ENCODE measurements around the gene PTCH1. TPM values are rescaled to one million over a fixed set of nuclear protein-coding genes. Genes with fewer than 3 reads are reported as not detected.

Gene PTCH1
- polyA plus RNA-seq, 1 of the 3 experiments (the other 2 are of a cell fraction) = 3.3 TPM

GRCh38 chr9:95521699-95522098 lies 4.9 kb upstream of the PTCH1 start (continued):
- no peak for TF ChIP-seq ZBTB33 (IDR thresholded peaks at IDR 0.05; ENCODE audit: borderline replicate concordance, low read depth)
- TF ChIP-seq MEF2A (IDR thresholded peaks at IDR 0.05; ENCODE audit: borderline replicate concordance, low read depth) = no peak

- ChIA-PET POLR2A (interaction anchor here (1.2 kb wide), 1 partner anchor 358 kb away, joined by 3 read pairs; the partner anchor contains the start of gene ERCC6L2), CTCF (interaction anchor here (1.2 kb wide), 1 partner anchor 10 kb away, joined by 3 read pairs; no protein-coding TSS in a partner anchor)
- Histone ChIP-seq H3K9me3 (no peaks in the 10 kb centered on the region), H3K79me2 (ENCODE audit: insufficient read depth) (no peaks in the 10 kb centered on the region), H3K4me1 (ENCODE audit: control insufficient read depth in 1 of 2, insufficient read depth in 2 of 2, low read depth in 1 of 2, low read length in 1 of 2) (peaks cover 0 to 13% of the 10 kb centered on the region in 2 experiments; a peak in 2 of 4 replicates), H4K20me1 (ENCODE audit: insufficient read depth) (no peaks in the 10 kb centered on the region), H3K9me2 (no peaks in the 10 kb centered on the region), H3K9ac (no peak overlapping the region), H3F3A (replicated peaks; ENCODE audit: insufficient read depth) (peaks cover 10% of the 10 kb centered on the region), H2AFZ (ENCODE audit: low read depth) (no peak overlapping the region), H3K36me3 (replicated peaks in 1 of 2; ENCODE audit: control insufficient read depth in 1 of 2, insufficient read depth in 2 of 2, low read length in 1 of 2) (no peaks in the 10 kb centered on the region), H3K27me3 (ENCODE audit: insufficient read depth) (0 out of 2 replicates have a peak, but pooled peaks cover 7% of the 10 kb centered on the region), H3K27ac (ENCODE audit: low read depth in 2 of 2, low read length in 1 of 2) (no peak overlapping the region), H3K4me3 (ENCODE audit: low read depth in 2 of 2, low read length in 1 of 2) (no peak overlapping the region), H3K4me2 (no peak overlapping the region)
- no peak for DNase-seq
- WGBS (ENCODE audit: low lambda C conversion rate) = 86% methylated on average over 20 of the region's 20 CpGs
- no peak for TF ChIP-seq REST (IDR thresholded peaks at IDR 0.05; ENCODE audit: low read depth, low read length)
- TF ChIP-seq FOXM1 (IDR thresholded peaks at IDR 0.05; ENCODE audit: low read depth) = no peak
- TF ChIP-seq FOXJ3 (CRISPR knock-in tag; IDR thresholded peaks at IDR 0.05) = no peak
- no peak for TF ChIP-seq FOSL2 (IDR thresholded peaks at IDR 0.05; ENCODE audit: borderline replicate concordance, low read depth)
- no peak for TF ChIP-seq MAX (IDR thresholded peaks at IDR 0.05; ENCODE audit: low read depth)
- TF ChIP-seq MXI1 (IDR thresholded peaks at IDR 0.05; ENCODE audit: low read depth, low read length) = no peak
- no peak for TF ChIP-seq SIN3A (IDR thresholded peaks at IDR 0.05; ENCODE audit: borderline replicate concordance, low read depth, low read length)
- no peak for TF ChIP-seq ELF1 (IDR thresholded peaks at IDR 0.05)
- TF ChIP-seq RFX5 (IDR thresholded peaks at IDR 0.05; ENCODE audit: low read length) = no peak
- TF ChIP-seq POLR2AphosphoS5 (IDR thresholded peaks at IDR 0.05; ENCODE audit: low read depth, low read length) = no peak
- no peak for TF ChIP-seq JUND (IDR thresholded peaks at IDR 0.05)
- no peak for TF ChIP-seq EP300 (IDR thresholded peaks at IDR 0.05; ENCODE audit: borderline replicate concordance in 1 of 2, low read depth in 1 of 2, low read length in 1 of 2)
- TF ChIP-seq EZH2phosphoT487 (IDR thresholded peaks at IDR 0.05; ENCODE audit: borderline replicate concordance, low read depth) = no peak
- no peak for TF ChIP-seq RCOR1 (IDR thresholded peaks at IDR 0.05; ENCODE audit: low read length)
- TF ChIP-seq GATA2 (CRISPR knock-in tag; IDR thresholded peaks at IDR 0.05) = no peak
- no peak for TF ChIP-seq CHD2 (IDR thresholded peaks at IDR 0.05; ENCODE audit: low read length, partially characterized antibody)
- TF ChIP-seq IRF3 (IDR thresholded peaks at IDR 0.05; ENCODE audit: low read depth, low read length) = no peak
These were observed 1.0 kb upstream of the PTCH1 start for GRCh38 chr9:95517559-95518425.
